GM18909 (cell line): Measurements from ENCODE around the gene TCAIM.
"Not testable (repeated sequence)": the region's sequence is repeated elsewhere in the genome, so short reads cannot be mapped to it uniquely, and the experiment has no call there.

Source experiments
- ATAC-seq: cut with Tn5 transposase; IDR thresholded peaks from one replicate; pipeline ENCODE4 v1.9.1; 2021; ENCODE audit warnings: mild to moderate bottlenecking; ENCODE audit not compliant: unreplicated experiment, poor library complexity

Gene TCAIM

DNA sequence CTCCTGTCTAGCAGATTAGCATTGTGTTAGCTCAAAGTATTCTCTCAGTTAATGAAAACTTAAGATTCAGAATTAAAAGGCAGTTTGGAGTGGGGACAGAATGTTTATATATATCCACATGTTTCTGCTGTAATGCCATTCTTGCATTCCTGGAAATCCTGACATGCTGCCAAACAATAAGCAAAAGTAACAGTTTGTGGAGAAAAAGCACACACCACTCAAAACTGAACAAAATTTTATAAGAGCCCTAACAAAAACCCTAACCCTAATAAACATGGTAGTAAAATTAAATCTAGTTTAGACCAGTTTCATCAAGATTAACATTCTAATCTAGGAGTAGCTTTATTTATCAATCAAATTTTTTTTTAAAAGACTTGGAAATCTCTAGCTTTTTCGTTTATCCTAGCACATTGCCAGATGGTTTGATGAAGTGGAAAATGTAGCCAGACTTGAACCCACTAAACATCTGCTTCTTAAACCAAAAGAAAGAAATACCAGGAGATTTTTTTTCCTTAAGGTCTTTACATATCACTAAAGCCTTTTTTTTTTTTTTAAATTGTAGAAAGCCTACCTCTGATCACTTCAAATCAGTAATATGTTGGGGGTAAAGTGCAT is 3.7 kb downstream of the TCAIM start:
- ATAC-seq = no peak

DNA sequence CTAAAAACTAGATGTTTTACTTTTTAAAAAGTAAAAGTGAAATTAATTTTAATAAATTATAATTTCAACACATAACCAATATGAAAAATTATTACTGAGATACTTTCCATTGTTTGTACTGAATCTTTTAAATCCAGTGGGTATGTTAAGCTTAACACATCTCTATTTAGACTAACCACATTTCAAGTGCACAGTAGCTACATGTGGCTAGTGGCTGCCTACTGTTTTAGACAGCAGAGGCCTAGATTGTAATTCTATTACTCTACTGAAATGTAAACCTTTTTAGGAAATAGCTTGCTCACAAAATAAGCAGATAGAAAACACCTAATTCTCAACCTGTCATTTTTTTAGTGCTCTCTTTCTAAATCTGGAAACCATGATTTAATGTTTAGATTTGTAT is 4.9 kb downstream of the TCAIM start:
- no peak for ATAC-seq

DNA sequence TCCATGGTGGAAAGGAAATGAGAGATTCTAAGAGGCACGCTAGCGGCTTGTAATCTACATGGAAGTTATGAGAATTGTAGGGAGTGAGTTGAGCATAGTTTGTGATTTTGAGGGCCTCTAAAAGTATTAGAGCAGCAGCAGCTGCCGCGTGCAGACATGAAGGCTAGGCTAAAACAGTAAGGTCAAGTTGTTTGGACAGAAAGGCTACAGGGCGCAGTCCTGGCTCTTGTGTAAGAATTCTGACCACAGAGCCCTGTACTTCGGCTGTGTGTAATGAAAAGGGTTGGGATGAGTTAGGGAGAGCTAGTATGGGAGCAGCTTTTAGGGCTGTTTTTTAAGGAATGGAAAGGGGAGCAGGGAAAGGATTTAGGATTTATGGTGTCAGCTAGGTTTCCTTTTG is 8.0 kb downstream of the TCAIM start:
- ATAC-seq = not testable (repeated sequence)

DNA sequence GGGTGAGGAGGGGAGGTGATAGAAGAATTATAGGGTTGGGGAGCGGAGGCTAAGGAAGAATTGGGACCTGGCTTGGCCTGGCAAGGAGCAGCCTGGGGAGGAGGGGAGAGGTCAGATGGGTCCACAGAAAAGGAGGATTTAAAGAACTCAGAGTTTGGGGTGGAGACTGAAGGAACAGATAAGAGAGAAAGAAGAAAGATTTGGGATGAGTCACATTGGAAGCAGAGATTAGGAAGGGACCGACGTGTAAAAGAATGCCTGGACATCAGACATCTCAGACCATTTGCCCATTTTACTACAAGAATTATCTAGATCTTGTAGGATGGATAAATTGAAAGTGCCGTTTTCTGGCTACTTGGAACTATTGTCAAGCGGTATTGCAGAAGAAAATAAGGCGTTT is 10.4 kb downstream of the TCAIM start:
- ATAC-seq = no peak

DNA sequence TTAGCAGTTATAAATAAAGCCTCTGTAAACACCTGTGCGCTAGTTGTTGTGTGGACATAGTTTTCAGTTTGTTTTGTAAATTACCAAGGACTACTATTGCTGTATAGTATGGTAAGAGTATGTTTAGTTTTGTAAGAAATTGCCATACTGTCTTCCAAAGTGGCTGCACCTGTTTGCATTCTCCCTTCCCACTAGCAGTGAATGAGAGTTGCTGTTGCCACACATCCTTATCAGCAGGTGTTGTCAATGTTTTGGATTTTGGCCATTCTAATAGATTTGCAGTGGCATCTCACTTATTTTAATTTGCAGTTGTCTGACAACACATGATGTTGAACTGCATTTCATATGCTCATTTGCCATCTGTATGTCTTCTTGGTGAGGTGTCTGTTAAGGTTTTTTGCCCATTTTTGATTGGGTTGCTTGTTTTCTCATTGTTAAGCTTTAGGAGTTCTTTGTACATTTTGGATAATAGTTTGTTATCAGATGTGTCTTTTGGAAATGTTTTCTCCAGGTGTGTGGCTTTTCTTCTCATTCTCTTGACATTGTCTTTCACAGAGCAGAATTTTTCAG is 14.9 kb downstream of the TCAIM start:
- ATAC-seq = no peak

DNA sequence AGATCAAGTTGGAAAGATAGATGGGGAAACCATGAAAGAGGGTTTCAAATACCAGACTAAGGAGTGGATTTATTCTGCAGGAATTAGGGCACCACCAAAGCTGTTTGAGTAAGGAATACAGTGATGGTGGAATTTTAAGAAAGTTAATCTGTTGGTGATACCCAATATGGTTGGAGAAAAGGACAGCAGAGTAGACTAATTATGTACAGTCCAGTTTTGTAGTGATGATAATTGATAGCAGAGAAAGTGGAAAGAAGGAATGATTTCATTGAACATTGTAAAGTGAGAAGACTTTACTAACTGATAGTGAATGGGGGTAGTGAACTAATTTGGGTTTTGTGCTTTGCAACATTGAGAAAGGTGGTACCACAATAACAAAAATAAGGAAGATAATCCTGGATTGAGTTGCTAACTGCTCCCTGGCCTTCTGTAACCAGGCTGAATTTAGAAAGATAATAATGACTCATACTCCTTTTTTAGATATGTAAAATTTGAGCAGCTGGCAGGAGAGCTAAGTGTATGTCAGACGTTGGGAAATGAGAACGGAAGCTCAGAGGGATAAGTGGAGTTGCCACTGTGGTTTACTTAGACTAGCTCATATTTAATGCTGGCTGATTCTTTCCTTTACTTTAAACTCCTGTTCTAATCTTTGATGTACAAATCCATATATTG is 16.9 kb downstream of the TCAIM start:
- no peak for ATAC-seq

DNA sequence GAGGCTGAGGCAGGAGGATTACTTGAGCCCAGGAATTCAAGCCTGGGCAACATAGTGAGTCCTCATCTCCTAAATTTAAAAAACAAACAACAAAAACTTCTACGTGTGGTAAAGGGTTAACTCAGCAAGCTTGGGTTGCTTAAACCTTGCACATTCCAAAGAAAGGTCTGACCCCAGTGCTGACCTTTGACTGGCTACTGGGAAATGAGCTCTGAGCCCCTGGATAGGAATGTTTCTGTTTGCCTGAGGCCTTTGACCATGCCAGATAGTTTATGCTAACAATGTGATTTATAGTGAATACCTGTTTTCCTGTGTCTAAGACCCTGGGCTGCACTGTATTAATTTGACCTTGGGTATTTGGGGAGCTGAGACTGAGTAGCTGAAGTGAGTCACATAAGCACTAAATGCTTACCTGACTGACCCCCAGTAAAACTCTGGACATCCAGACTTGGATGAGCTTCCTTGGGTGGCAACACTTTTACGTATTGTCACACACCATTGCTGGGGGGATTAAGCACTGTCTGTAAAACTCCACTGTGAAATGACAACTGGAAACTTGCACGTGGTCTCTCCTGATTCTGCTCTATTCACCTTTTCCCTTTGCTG is 20.7 kb downstream of the TCAIM start:
- ATAC-seq = no peak

DNA sequence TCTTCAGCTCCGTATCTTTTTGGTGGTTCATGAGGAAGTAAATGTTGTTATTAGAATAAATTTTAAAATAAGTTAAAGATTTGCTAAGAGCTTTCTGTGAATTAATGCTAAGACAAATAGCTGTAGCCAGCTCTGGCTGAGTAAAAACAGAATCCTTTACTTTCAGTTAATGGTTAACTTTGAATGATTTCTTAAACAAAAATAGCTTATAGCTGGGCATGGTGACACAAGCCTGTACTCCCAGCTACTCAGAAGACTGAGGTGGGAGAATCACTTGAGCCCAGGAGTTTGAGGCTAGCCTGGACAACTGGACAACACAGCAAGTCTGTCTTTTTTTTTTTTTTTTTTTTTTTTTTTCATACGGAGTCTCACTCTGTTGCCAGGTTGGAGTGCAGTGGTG is 25.0 kb downstream of the TCAIM start:
- ATAC-seq = peak; percentile 65

DNA sequence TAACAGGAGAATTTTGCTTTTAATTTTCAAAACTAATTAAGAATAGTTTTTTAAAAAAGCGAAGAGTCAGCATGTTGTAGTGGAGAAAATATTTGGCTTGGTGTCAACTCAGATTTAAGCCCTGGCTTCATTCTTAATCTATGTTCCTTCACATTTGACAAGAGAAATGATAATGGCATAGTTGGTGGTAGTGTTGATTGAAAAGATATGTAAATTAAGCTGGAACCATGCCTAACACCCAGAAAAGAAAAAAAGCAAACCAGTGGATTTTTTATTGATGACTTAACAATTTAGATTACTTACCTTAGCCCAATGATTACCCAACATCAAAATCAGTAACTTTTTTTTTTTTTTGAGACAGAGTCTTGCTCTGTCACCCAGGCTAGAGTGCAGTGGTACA is 27.4 kb downstream of the TCAIM start:
- ATAC-seq = no peak

DNA sequence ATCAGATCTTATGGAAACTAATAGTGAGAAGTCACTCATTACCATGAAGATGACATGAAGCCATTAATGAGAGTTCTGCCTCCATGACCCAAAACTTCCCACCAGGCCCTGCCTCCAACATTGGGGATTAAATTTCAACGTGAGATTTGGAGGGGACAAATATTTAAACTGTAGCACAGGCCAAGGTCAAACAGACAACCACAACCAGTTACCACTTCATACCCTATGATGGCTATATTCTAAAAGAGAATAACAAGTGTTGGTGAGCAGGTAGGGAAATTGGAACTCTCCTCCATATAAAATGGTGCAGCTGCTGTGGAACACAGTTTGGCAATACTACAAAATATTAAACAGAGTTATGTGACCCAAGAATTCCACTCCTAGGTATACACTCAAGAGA is 36.9 kb downstream of the TCAIM start:
- ATAC-seq = no peak

DNA sequence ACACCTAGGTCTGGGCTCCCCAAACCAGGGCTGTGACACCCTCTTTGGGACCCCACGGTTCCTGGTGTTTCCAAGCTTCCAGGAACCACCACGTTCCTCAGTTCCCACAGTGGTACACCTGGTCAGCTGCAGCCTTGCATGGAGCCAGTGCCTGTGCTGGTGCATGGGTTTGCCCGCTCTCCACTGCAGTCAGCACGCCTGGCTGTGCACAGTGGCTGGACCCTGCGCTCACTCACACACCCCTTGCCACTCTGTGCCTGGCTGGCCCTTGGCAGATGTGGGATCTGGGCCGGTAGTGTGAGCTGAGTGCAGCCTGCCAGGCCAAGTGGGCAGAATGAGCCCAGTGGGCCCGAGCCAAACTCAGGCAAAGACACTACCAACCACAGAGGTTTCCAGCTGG is 48.8 kb downstream of the TCAIM start:
- ATAC-seq = no peak

DNA sequence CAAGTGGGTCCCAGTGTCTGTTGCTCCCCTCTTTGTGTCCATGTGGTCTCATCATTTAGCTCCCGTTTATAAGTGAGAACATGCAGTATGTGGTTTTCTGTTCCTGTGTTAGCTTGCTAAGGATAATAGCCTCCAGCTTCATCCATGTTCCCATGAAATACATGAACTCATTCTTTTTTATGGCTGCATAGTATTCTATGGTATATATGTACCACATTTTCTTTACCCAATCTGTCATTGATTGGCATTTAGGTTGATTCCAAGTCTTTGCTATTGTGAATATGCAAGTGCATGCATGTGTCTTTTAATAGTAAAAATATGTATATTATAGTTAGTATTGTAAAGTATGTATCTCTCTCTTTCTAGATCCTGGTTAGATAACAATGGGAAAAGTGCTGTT is 53.9 kb downstream of the TCAIM start:
- no peak for ATAC-seq

DNA sequence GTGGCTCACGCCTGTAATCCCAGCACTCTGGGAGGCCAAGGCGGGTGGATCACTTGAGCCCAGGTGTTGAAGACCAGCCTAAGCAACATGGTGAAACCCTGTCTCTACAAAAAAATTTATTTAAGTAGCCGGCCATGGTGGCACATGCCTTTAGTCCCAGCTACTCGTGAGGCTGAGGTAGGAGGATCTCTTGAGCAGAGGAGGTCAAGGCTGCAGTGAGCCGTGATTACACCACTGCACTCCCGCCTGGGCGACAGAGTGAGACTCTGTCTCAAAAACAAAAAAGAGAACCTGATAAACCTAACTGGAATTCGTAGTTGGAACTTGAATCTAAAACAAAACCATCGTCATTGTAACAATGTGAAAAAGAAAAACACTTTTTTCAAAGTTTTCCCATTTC is 57.1 kb downstream of the TCAIM start:
- ATAC-seq = no peak

DNA sequence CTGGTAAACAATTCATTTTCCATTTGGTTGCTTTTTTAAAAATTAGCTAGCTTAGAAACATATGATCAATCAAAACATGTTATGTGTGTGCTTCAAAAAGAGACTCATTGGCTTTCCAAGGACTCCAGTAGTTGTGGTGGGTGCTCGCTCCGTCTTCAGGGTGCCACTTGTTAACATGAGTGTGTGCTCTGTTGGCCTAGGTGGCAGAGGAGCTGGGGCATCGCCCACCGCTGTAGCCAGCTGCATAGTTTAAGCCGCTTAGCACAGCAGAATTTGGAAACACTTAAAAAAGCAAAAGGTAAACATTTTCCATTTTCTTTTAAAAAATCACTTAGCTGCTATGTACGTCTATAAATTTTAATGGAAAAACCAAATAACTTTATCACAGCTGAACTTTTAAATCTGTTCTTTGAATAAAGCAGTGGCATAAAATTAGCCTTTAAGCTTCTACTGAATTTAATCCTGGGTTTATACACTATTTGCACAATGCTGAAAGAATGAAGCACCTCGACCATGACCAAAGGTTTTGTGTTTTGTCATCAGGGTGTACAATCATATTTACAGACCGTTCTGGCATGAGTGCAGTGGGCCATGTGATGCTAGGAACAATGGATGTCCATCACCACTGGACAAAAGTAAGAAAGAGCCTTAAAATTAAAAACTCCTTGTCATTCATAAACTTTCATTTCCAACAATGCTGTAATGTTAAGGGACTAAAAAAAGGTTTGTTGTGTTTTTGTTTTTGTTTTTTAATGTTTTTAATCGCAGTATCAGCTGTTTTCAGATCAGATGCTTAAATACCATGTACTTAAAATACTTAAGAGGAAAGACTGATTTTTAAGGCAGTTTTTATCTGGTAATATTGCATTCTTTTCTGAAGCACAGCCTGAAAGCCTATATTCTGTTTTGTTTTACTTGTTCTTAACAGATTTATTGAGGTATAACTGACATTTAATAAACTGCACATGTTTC is 57.9 kb downstream of the TCAIM start:
- no peak for ATAC-seq

DNA sequence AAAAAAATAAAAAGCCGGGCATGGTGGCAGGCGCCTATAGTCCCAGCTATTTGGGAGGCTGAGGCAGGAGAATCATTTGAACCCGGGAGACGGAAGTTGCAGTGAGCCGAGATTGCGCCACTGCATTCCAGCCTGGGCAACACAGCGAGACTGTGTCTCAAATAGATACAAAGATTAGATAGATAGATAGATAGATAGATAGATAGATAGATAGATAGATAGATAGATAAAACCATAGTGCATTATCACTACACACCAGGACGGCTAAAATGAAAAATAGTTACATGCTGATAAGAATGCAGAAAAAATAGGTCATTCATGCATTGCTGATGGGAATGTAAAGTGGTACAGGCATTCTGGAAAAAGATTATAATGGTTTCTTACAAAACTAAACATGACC is 59.7 kb downstream of the TCAIM start:
- ATAC-seq = not testable (repeated sequence)

DNA sequence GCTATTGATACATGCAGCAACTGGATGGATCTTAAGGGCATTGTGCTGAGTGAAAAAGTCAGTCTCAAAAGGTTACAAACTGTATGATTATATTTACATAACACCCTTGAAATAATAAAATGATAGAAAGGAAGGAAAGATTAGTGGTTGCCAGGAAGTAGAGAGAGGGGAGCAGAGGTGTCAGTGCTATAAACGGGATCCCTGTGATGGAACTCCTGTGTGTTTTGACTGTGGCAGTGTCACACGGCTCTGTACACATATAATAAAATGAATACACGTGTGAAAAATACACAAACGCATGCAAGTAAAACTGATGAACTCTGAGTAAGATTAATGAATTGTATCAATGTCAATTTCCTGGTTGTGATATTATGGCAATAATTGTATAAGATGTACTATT is 60.3 kb downstream of the TCAIM start:
- no peak for ATAC-seq

DNA sequence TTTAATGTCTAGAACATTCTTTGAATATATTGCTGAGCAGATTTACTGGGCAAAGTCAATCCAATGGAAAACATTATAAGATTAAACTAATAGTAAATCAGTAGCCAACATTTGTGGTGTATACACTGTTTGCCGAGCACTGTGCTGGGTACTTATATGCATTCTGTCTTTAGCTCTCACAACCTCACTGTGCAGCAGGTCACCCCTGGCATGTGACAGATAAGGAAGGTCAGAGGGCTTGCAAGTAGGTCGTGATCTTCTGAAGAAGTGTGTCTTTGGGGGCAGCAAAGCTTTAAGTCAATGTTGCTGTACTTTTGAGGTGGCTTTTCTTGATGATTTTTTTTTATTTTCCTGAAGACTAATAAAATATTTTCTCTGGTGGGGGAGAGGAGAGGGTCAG is 62.2 kb downstream of the TCAIM start:
- ATAC-seq = no peak

DNA sequence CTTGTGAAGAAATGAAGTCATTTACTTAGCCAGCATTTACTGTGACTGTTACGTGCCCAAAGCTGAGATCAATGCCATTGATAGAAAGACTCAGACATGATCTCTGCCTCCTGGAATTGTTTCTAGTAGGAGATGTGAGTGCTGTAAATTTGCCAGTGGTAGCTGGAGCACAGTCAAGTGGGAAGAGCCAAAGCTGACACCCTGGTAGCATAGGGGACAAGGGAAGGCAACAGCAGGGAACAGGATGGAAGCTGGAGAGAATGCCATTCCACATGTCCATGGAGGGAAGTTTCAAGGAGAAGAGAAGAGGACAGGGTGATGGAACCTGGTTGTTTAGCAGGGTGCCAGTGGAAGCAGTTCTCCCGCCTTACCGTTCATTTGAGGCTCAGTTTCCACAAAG is 64.0 kb downstream of the TCAIM start:
- no peak for ATAC-seq

DNA sequence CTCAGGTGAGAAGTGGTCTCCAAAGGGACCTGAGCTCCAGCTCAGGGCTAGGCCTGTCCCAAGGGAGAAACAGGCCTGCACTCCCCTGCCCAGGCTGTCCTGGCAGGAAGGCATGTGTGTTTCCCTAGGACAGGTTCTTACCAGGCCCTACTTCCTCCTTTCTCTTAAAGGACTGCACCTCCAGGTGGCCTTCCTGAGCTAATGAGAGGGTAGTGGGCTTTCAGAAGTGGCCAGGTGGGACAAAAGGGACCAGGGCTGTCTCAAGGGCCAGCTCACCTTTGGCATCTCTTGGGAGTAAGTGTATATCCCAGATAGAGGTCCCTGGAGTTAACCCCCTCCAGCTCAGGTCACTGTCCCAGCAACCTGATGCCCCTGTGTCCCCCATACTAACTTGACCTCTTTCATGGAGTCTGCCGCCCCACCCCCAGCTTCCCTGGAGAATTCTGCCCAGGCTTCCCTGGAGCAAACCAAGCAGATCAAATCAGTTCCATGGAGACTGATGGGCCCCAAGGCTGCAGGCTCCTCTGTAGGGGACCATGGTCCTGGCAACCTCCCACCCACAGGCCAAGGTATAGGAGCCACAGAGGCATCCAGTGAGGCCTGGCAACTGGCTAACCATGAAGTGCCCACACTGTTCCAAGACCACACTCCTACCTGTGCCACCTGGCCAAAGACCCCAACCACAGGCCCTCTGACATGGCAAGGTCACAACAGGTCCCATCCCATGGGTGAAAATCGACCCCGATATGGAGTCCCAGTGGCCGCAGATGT is 71.3 kb downstream of the TCAIM start:
- no peak for ATAC-seq
